KOPT-K1 (cell line): ENCODE measurements around the gene SIGLECL1.

ENCODE experiments used
- H3K27ac ChIP-seq: fragments of 200-600 bp; sonication (generic); 2 replicates; pipeline ENCODE4 v1.5.1; 2016; ENCODE audit warnings: antibody characterized with exemption, mild to moderate bottlenecking, low read depth, low read length; ENCODE audit not compliant: poor library complexity, severe bottlenecking
- H3K36me3 ChIP-seq: fragments of 200-600 bp; sonication (generic); 2 replicates; pipeline ENCODE4 v1.5.1; 2017; ENCODE audit warnings: antibody characterized with exemption, mild to moderate bottlenecking, low read length, moderate library complexity; ENCODE audit not compliant: insufficient read depth
- H3K9me3 ChIP-seq: fragments of 200-600 bp; sonication (generic); 2 replicates; pipeline ENCODE4 v1.5.1; 2017; ENCODE audit warnings: antibody characterized with exemption, low read length, mild to moderate bottlenecking; ENCODE audit not compliant: insufficient read depth, poor library complexity, severe bottlenecking

The SIGLECL1 gene

GRCh38 chr19:51301266-51301665, 50.4 kb downstream of the SIGLECL1 start:
- Histone ChIP-seq H3K36me3 (no peaks in the 10 kb centered on the region), H3K27ac (no peak overlapping the region)

GRCh38 chr19:51305479-51305878, 54.6 kb downstream of the SIGLECL1 start:
- H3K9me3 ChIP-seq, result peaks cover 41% of the 10 kb centered on the region
- no peaks in the 10 kb centered on the region for H3K36me3 ChIP-seq
- no peak overlapping the region for H3K27ac ChIP-seq

More at GRCh38 chr19:51301266-51301665, 50.4 kb downstream of the SIGLECL1 start:
- H3K9me3 ChIP-seq, result peaks cover 23% of the 10 kb centered on the region

- H3K36me3 ChIP-seq, result no peaks in the 10 kb centered on the region
- no peak within 1 kb of the TSS for H3K27ac ChIP-seq
- peaks cover 17% of the 10 kb centered on the region for H3K9me3 ChIP-seq
Measured at GRCh38 chr19:51311351-51312257, 60.7 kb downstream of the SIGLECL1 start, which contains the start of gene IGLON5. Gene IGLON5, plus strand, starts transcription at chr19:51311644. Its CDS starts 204 bp downstream, at chr19:51311848.

- no peak overlapping the region for H3K27ac ChIP-seq
- H3K36me3 ChIP-seq, result no peaks in the 10 kb centered on the region
- no peaks in the 10 kb centered on the region for H3K9me3 ChIP-seq
Measured at GRCh38 chr19:51316688-51317087, 65.8 kb downstream of the SIGLECL1 start.

GRCh38 chr19:51317376-51317775, 66.5 kb downstream of the SIGLECL1 start:
- Histone ChIP-seq H3K9me3 (no peaks in the 10 kb centered on the region), H3K36me3 (no peaks in the 10 kb centered on the region), H3K27ac (no peak overlapping the region)

GRCh38 chr19:51317968-51318367, 67.1 kb downstream of the SIGLECL1 start:
- Histone ChIP-seq H3K36me3 (no peaks in the 10 kb centered on the region), H3K9me3 (no peaks in the 10 kb centered on the region), H3K27ac (no peak overlapping the region)
